NCI-H2227 (cell line): ENCODE results near the gene TFRC.
"Not testable (repeated sequence)": the region's sequence is repeated elsewhere in the genome, so short reads cannot be mapped to it uniquely, and the experiment has no call there.

Experiments used
- DNase-seq: peaks from one replicate; lab custom pipeline; 2025; ENCODE audit not compliant: unreplicated experiment; lab: John Stamatoyannopoulos, UW

TFRC gene

DNA sequence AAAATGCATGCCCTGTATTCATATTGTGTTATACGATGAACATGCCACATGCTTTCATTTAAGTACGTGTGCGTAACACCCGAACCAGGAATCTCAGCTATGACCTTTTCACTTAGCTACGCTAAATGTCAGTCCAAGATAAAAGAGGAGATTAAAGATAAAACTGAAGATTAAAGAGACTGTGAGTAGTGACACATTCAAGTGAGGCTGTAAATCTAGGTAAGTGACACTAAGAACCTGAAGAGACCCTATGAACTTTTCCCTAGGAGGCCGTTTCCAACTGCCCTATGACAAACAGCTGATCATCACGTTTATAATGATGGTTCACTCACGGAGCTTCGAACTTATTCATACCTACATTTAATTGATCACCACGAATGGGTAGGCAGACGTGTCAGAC lies 32.2 kb downstream of the TFRC start:
- DNase-seq, result no peak

DNA sequence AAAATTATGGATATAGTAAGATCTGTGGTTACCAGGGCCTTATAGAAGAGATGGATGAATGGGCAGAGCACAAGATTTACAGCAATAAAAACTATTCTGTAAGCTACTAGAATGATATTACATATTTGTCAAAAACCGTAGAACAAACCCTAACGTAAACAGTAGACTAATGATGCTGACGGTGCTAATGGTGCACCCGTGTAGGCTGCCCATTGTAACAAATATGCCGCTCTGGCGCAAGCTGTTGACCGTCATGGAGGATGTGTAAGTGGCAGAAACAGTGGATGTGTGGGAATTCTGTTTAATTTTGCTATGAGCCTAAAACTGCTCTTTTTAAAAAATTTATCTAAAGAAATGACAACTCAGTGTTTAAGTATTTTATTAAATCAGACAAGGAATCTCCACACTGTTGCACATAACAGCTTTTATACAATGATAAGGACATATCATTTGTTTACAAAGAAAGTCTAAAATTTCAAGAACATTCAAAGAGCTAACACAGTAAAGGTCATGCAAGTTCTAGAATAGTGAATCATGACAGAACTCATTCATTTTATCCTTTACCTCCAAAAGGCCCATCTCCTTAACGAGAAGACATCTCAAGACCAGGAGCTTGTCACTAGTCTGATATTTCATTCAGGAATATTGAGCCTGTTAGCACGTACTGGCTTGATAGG lies 32.8 kb downstream of the TFRC start:
- DNase-seq, result no peak

DNA sequence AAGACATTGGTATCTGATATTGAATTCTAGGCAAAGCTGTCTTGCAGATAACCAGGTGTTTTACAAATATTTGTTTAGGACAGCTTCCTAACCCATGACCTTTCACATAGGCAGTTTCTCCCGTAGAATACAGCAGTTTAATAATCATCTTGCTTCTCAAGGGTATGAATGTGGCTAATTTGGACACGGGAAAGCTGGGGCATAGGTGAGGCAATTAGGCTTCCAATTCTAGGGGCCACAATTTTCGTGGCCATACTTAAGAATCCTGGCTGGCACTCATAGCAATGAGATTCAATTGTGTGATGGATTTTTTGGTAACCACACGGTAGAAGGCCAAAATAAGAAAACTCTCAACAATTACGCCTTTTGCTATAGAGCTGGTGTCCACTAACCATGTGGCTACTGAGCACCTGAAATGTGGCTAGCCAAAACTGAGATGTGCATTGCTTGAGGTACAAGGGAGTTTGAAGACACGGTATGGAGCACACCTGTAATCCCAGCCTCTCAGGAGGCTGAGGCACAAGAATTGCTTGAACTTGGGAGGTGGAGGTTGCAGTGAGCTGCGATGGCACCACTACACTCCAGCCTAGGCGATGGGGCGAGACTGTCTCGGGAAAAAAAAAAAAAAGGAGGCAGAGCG lies 34.4 kb downstream of the TFRC start:
- DNase-seq, result no peak

DNA sequence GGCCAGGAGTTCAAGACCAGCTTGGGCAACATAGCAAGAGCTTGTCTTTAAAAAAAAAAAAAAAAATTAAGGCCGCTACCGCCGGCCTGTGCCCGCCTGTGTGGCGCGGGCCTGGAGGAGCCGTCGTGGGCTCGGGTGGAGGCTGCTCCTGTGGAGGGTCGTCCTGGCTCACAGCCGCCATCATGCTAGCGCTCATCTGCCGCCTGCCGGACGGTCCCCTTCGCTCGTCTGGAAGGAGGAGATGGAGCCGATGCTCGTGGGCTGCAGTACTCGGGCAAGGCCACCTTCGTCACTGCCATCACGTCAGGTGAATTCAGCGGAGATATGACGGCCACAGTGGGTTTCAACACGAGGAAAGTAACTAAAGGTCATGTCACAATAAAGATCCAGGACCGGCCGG lies 37.4 kb downstream of the TFRC start:
- no peak for DNase-seq

DNA sequence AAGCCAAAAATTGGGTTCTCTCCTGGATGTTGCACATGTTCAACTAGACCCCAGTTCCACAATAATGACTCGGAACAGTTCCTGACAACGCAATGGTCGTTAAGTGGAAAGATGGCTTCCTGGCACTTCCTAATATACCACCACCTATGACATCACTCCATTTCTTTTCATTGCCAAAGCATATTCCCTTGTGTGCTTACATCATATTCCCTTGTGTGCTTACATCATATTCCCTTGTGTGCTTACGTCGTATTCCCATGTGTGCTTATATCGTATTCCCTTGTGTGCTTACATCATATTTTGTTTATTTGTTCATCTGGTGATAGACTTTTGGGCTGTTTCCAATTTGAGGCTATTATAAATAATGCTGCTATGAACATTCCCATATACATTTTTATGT lies 39.2 kb downstream of the TFRC start:
- DNase-seq, result no peak

DNA sequence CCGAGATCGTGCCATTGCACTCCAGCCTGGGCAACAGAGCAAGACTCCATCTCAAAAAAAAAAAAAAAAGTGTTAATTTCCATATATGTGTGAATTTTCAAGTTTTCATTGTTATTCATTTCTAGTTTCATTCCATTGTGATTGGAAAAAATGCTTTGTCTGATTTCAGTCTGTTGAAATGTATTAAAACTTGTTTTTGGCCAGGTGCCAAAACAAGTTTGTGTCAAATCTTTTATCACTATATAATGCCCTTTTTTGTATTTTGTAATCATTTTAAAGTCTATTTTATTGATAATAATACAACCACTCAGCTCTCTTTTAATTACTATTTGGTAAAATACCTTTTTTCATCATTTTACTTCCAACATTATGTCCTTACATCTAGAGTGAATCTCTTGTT lies 42.5 kb downstream of the TFRC start:
- DNase-seq, result no peak

DNA sequence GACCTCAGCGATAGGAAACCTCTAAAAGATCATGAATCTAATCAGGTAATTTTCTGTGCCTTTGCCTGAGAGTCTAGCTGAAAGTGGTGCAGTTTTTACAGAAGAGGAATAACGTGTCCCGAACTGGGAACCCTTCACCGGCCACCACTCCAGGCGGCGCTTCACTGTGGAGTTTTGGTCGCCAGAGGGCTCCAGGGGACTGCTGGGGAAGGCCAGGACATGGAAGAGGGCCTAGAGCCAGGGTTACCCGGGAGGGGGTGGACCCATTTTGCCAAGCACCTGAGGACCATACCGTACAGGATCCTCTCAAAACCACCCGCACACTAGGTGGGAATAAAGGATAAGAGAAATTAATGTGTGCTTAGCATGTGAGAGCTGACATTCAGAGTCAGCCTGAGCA lies 55.8 kb downstream of the TFRC start:
- not testable (repeated sequence) for DNase-seq

DNA sequence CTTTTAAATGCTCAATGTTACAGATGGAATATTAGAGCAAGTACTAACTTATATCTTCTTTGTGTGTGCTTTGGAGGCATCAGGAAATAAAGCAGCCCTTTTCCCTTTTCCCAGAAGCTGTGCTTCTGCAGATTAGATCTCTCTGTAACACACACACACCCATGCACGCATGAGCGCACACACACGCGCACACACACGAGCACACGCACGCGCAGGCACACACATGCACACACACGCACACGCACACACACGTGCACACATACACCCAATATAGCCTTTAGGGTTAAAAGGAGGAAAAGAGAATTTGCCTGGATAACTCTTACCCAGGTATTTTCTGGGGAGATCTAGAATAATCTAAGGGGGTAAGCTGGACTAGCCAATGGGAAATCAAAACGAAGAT lies 56.9 kb downstream of the TFRC start:
- no peak for DNase-seq

DNA sequence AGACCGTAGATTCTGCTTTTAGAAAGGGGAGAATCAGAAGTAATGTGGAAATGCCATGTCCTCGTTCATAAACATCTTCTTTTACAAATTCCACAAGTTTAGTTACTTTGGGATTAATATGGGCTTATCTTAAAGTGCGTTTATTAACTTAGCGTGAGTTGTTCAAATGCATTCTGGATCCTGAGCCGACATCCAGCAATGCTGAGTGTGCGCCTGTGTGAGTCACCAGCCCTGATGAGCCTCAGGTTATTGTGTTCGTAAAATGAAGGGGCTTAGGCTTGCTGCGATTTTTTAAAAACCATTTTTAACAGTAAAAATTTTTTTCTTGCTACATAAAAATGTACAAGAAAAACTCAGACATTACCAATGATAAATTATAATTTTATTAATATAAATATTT lies 57.9 kb downstream of the TFRC start:
- DNase-seq, result no peak

DNA sequence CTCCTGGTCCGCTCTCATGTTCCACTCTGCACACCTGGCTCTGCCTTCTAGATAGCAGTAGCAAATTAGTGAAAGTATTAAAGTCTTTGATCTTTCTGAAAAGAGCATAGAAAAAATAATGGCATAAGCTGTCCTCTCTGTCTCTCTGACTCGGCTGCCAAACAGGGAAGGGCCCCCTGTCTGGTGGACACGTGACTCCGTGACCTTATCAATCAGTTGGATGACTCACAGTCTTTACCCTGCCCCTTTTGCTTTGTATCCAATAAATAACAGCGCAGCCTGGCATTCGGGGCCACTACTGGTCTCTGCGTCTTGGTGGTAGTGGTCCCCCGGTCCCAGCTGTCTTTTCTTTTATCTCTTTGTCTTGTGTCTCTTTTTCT lies 59.4 kb downstream of the TFRC start:
- not testable (repeated sequence) for DNase-seq

DNA sequence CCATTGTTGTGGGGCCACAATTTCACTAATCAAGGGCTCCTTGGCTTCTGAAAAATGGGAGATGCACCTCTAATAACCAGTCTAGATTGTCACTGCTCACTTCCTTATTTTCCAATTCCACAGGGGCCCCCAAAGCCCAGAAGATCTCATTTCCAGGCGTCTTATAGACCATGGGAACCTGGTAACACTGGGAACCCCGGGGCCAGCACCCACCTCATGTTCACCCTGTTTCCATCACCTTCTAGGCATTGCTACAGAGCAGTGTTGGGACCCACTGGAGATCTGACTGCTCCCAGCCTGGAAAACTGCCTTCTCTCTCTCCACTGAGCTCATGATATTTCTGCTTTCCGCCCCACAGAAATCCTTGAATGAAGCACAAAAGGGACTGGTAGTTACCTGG lies 61.5 kb downstream of the TFRC start:
- no peak for DNase-seq

DNA sequence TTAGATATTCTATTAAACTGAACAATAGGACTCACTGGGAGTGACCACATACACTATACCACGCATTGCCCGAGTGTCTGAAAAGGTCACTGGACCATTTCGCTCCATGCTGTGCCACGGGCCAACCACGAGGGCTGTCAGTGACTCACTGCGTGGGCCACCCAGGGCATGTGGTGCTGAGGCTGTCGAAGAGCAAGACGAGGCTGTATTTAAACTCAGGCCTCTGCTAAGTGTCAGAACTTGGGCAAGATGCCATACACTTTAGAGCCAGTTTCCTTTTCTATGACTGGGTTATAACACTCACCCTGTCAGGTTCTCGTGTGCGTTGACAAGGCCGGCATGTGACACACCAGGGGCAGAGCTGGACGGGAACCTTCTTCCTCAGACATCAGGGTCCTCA lies 62.3 kb downstream of the TFRC start:
- not testable (repeated sequence) for DNase-seq

DNA sequence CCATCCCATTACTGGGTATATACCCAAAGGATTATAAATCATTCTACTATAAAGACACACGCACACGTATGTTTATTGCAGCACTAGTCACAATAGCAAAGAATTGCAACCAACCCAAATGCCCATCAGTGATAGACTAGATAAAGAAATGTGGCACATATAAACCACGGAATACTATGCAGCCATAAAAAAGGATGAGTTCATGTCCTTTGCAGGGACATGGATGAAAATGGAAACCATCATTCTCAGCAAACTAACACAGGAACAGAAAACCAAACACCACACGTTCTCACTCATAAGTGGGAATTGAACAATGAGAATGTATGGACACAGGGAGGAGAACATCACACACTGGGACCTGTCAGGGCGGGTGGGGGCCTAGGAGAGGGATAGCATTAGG lies 63.7 kb downstream of the TFRC start:
- not testable (repeated sequence) for DNase-seq

DNA sequence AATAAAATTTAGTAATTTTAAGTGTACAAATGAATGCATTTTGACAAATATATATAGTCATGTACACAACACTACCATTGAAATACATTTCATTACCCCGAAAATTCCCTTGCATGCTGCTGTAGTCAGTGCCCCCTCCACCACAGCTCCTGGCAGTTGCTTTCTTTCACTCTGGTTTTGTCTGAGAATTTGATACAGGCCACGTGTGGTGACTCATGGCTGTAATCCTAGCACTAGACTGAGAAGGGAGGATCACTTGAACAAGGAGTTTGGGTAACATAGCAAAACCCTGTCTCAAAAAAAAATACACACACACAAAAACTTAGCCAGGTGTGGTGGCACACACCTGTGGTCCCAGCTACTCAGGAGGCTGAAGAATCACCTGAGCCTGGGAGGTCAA lies 65.4 kb downstream of the TFRC start:
- no peak for DNase-seq

DNA sequence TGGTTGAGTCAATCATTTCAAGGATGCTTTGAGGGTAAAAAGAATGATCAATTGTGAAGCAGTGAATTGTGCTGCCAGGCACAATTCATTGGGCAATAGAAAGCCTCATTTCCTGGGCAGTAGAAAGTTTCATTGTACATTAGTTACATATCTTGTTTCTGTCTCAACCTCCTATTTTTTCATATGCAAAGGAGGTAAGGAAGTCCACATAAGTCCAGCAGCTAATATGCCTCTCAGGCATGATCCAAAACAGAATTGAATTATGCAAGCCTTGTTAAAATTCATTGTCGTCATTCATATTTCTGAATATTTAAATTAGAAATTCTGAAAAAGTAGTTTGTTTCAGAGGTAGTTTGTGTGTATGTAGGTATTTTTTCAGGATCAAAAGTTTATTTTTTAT lies 65.8 kb downstream of the TFRC start:
- DNase-seq, result no peak

DNA sequence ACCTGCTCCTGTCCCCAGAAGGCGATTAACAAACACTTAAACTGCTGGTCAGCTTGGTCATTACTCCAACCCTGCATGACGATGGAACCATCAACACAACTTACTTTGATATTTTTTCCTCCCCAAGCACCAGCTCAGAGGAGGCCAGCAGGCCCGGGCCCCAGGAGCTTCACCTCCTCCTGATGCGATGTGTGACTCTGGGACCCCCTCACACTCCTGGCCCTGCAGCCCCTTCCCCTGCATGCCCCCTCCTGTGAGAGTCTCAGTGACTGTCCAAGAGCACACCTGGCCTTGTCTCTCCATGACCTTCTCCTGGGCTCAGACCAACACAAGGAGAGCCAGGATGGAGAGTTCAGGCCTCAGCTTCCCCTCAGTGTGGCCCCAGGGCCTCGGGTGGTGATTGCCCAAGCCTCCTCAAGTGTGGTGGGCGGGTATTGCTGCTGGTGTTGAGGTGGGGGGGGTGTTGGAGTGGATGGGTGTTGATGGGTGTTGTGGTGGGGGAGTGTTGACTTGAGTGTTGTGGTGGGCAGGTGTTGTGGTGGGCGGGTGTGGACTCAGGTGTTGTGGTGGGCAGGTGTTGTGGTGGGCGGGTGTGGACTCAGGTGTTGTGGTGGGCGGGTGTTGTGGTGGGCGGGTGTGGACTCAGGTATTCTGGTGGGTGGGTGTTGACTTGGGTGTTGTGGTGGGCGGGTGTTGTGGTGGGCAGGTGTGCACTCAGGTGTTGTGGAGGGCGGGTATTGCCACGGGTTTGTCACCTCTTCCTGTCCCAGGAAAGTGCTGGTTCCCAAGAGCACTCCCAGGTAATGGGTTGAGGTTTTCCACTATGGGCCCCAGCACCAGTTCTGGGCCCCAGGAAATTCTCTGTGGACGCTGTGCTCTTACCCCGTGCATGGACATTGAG lies 68.1 kb downstream of the TFRC start:
- DNase-seq, result no peak

DNA sequence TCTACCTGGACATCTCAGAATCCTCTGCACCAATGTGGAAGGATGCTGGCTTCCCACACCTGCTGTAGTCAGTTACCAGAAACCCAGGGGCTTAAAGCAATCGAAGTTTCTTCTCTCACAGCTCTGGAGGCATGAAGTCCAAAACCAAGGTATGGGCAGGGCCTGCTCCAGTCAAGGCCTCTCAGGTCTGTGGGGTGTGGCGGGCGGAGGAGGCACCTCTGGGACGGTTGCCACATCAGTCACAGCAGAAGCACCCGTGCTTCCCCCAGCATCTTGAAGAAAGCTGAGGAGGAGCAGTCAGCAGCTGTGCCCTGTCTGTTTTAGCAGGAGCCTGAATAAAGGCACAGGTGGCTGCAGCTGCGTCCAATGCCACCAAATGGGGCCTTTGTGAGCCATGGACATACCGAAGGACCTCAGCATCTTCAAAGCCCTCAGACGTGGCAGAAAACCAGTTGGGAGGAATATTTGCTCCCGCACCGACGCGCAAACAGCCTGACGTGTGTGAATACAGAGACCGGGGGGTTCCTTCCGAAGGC lies 68.9 kb downstream of the TFRC start:
- DNase-seq, result no peak

DNA sequence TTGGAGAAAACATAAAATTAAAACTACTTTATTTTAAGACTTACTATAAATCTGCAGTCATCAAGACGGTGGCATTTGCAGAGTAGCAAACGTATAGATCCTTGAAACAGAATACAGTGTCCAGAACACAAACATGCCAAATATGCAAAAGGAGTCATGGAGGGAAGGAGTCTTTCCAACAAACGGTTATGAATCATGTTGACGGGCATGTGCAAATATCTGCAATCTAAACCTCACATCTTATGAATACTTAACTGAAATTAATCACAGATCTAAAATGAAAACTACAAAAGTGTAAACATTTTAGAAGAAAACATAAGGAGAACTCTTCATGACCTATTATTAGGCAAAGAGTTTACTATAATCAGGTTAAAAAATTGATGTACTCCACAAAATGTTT lies 69.4 kb downstream of the TFRC start:
- DNase-seq, result no peak

DNA sequence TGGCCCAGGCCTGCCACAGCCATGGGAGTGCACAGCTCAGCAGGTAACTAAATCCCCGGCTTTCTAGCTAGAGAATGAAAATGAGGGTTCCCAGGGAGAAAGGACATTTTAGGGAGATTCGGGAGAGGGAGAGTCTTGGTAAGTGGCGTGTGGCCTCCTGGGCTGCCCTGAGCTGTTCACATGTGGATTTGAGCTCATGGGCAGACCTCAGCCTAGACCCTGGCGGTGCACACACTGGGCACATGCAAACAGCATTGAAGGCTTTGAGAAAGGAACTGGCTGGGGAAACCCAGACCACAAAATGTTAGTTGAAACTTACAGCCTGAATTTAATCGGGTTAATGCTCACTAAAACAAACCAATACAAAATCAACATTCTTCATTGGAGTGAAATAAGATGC lies 72.4 kb downstream of the TFRC start:
- DNase-seq, result no peak

DNA sequence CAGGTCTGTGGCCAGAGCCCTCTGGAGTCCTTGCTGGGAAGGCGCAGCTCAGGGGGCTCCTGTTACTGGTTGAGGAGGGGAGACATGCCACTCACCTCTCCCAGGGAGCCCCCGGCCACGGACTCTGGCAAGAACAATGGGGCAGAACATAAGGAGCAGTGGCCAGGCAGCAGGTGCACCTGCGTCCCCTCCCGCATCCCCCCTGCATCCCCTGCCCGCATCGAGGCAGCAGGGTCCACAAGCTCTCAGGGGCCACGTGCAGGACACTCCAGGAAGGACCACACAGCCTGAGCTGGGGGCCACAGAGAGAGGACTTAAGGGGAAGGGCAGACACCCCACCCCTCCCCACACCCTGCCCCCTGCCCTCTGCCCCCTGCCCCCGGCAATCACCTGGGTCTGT lies 73.0 kb downstream of the TFRC start:
- no peak for DNase-seq

DNA sequence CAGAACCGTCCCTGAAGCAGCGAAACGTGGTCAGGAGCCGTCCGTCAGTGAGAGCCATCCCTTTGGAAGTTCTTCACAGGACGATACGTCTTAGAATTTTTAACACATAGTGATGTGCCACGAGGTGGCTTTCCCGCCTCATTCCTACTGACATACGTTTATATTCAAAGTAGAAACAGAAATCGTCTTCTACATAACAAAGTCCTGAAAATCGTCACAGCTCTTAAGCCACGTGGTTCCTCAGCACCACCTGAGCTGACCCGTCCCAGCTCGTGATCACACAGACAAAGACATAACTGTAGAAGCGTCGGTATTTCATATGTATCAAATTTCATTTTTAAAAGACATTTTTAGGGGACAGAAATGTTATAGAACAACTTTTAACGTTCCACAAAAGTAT lies 73.5 kb downstream of the TFRC start:
- DNase-seq, result no peak
